ENCODE data around the gene KYNU.

GRCh38 chr2:143083636-143084035 lies 206.2 kb downstream of the KYNU start:
- no peak for TF ChIP-seq CTCF (IDR thresholded peaks at IDR 0.05)
- TF ChIP-seq POLR2A (IDR thresholded peaks at IDR 0.05): no peak

Data from esophagus squamous epithelium (tissue), 4 donors.